GM18951 (cell line): ENCODE results near the gene PCDH17.

Experiments used
- POLR2A ChIP-seq: IDR thresholded peaks from 4 replicates; pipeline ENCODE4 v1.6.1; 2011; ENCODE audit warnings: mild to moderate bottlenecking; ENCODE audit not compliant: insufficient read length, insufficient read depth; ENCODE audit errors: extremely low read depth
- in situ Hi-C: fragments of 300-500 bp; cut with MboI; formaldehyde crosslinking; loops from one replicate; pipeline ENCODE4 v1.12.0; 2022; ENCODE audit warnings: low sequenced_read_pairs, mixed read lengths, inconsistent platforms; ENCODE audit not compliant: unreplicated experiment

Gene PCDH17

GRCh38 chr13:57641051-57641450 is 9.5 kb downstream of the PCDH17 start:
- in situ Hi-C loops = loop anchor here (25.0 kb wide), 1 partner anchor 1321 kb away; no protein-coding TSS in a partner anchor
- TF ChIP-seq POLR2A = no peak

GRCh38 chr13:57644106-57644505 is 12.6 kb downstream of the PCDH17 start:
- in situ Hi-C loops = loop anchor here (25.0 kb wide), 1 partner anchor 1318 kb away; no protein-coding TSS in a partner anchor

GRCh38 chr13:57653229-57653989 is 21.9 kb downstream of the PCDH17 start:
- TF ChIP-seq POLR2A = no peak
- in situ Hi-C loops = no loop called here

More at GRCh38 chr13:57644106-57644505, 12.6 kb downstream of the PCDH17 start:
- TF ChIP-seq POLR2A = no peak

DNA sequence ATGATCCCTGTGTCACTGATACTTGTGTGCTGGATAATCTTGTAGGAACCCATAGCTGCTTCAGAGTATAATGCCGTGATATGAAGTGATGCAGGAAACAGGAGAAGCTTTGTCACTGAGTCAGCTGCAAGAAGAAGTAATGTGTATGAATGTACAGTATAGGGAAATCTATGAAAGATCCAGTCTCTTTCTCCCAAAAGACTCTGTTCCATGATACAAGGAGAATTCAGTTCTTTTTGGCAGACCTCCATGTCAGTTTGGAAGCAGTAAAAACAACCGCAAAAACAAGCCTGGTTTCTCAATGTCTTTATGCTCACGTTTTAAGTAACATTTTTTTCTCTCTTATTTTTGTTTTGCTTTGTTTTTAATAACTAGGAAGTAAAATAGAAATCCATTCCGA is 33.9 kb downstream of the PCDH17 start:
- in situ Hi-C loops = no loop called here
- no peak for TF ChIP-seq POLR2A

DNA sequence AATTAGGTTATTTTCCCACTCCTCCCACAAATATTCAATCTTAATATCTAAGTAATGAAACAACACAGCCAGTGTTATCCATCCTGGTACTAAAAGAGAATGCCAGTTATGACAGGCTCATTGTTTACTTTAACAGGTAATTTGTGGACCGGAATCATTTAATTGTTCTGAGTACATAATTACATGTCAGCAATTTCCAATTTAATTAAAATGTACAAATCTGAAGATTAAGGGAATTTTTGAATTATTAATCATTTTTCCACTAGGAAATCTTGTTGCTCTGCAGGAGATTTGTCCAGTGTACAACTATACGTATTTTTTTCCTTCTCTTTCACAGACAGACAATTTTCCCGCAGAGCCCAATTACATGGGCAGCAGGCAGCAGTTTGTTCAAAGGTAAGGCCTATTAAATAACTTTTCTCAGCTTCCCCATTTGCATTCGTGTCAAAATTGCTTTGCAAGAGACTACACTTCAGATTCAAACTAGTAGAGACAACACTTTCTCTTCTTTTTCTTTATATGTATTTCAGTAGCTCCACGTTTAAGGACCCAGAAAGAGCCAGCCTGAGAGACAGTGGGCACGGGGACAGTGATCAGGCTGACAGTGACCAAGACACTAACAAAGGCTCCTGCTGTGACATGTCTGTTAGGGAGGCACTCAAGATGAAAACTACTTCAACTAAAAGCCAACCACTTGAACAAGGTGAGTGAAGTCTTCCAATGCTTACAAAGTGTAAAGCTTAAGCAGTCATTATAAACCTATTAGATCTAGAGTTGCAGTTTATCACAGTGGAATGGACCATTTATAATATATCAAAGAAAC is 34.8 kb downstream of the PCDH17 start:
- in situ Hi-C loops = no loop called here
- TF ChIP-seq POLR2A = no peak

GRCh38 chr13:57672168-57672567 is 40.6 kb downstream of the PCDH17 start:
- TF ChIP-seq POLR2A = no peak
- in situ Hi-C loops = no loop called here

DNA sequence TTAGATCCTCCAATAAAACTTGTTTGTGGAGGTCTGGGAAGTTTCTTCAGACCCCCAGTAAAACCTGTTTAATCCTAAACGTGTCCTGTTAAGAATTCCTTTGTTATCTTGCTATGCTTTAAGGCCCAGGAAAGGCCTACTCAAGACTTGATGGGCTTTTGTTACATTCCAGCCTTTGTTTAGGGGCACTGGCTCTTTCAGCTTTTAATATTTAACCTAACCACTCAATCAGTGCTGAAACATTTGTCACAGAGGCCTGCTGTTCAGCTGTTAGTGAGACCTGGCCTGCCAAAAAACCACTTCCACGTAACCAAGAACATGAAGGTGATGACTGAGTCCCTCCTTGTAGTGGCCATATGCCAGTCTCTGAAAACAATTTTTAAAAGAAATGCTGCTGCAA is 41.7 kb downstream of the PCDH17 start:
- in situ Hi-C loops = no loop called here
- no peak for TF ChIP-seq POLR2A

GRCh38 chr13:57675526-57675925 is 44.0 kb downstream of the PCDH17 start:
- in situ Hi-C loops = no loop called here
- TF ChIP-seq POLR2A = no peak

DNA sequence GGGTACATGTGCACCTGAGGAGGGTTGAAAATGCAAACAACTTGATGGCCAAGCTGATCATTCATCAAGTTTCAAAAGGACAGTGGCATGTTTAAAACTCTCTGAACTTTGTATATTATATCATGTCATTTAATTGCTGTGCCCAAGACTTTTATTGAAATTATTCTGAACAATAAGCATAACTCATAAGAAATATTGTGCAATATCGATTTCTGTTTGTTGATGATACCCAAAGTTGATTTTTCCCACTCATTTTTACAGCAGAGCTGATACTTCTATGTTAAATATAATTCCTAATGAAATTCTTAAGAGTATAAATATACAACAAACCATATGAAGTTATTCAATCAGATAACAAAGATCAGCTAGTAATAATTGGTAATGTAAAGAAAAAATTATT is 49.1 kb downstream of the PCDH17 start:
- in situ Hi-C loops = no loop called here
- TF ChIP-seq POLR2A = no peak

- in situ Hi-C loops = no loop called here
- no peak for TF ChIP-seq POLR2A
Measured at GRCh38 chr13:57682128-57682716, 50.7 kb downstream of the PCDH17 start.

- in situ Hi-C loops = no loop called here
- no peak for TF ChIP-seq POLR2A
Measured at GRCh38 chr13:57698851-57699250, 67.3 kb downstream of the PCDH17 start.

DNA sequence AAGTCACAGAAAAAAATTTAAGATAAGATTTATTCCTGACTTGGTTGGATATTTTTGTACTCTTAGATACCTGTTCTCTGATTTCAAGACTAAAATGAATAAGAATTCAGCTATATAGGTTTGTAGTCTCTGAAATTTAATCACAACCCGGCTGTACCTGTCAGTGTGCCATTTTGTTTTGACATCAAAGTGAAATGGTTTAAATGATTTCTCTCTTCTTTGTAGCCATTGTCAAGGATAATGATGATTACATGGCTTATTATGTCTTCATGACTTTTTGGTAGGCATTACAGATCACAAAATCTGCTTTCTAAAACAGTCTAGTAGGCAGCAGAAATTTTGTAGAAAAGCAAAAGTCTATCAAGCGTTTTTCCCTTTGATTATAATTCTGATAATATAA is 72.5 kb downstream of the PCDH17 start:
- no peak for TF ChIP-seq POLR2A
- in situ Hi-C loops = no loop called here

- no peak for TF ChIP-seq POLR2A
- in situ Hi-C loops = no loop called here
Measured at GRCh38 chr13:57716295-57716694, 84.8 kb downstream of the PCDH17 start.
